ENCODE data around the gene ABHD10.

ABHD10 gene

GRCh38 chr3:111978583-111979433 lies at the start of gene ABHD10:
TSS of gene ABHD10 (plus strand) at chr3:111979026. CDS start at chr3:111979062, 36 bp downstream.
- peak; percentile 92 to 98 for DNase-seq (ENCODE audit: extremely low read depth in 1 of 2, low read depth in 1 of 2)

- DNase-seq (ENCODE audit: extremely low read depth in 1 of 2, low read depth in 1 of 2): no peak
These were observed 49.3 kb upstream of the ABHD10 start for GRCh38 chr3:111929484-111929883.

GRCh38 chr3:111932946-111933345 lies 45.9 kb upstream of the ABHD10 start:
- DNase-seq (ENCODE audit: extremely low read depth in 1 of 2, low read depth in 1 of 2): no peak

- DNase-seq (ENCODE audit: extremely low read depth in 1 of 2, low read depth in 1 of 2): no peak
These were observed 42.5 kb upstream of the ABHD10 start for GRCh38 chr3:111936191-111936841.

GRCh38 chr3:111936967-111937366 lies 41.9 kb upstream of the ABHD10 start:
- DNase-seq (ENCODE audit: extremely low read depth in 1 of 2, low read depth in 1 of 2): no peak

- DNase-seq (ENCODE audit: extremely low read depth in 1 of 2, low read depth in 1 of 2): no peak
These were observed 41.0 kb upstream of the ABHD10 start for GRCh38 chr3:111937871-111938270.

- DNase-seq (ENCODE audit: extremely low read depth in 1 of 2, low read depth in 1 of 2): no peak
These were observed 39.0 kb upstream of the ABHD10 start for GRCh38 chr3:111939873-111940272.

GRCh38 chr3:111943533-111943932 lies 35.3 kb upstream of the ABHD10 start:
- DNase-seq (ENCODE audit: extremely low read depth in 1 of 2, low read depth in 1 of 2): no peak

- no peak for DNase-seq (ENCODE audit: extremely low read depth in 1 of 2, low read depth in 1 of 2)
These were observed 34.5 kb upstream of the ABHD10 start for GRCh38 chr3:111944372-111944771.

GRCh38 chr3:111947231-111947630 lies 31.6 kb upstream of the ABHD10 start:
- no peak for DNase-seq (ENCODE audit: extremely low read depth in 1 of 2, low read depth in 1 of 2)

- no peak for DNase-seq (ENCODE audit: extremely low read depth in 1 of 2, low read depth in 1 of 2)
These were observed 30.0 kb upstream of the ABHD10 start for GRCh38 chr3:111948786-111949185.

GRCh38 chr3:111949712-111950111 lies 29.1 kb upstream of the ABHD10 start:
- DNase-seq (ENCODE audit: extremely low read depth in 1 of 2, low read depth in 1 of 2): no peak

GRCh38 chr3:111951032-111951431 lies 27.8 kb upstream of the ABHD10 start:
- DNase-seq (ENCODE audit: extremely low read depth in 1 of 2, low read depth in 1 of 2): no peak

GRCh38 chr3:111952086-111952485 lies 26.7 kb upstream of the ABHD10 start:
- no peak for DNase-seq (ENCODE audit: extremely low read depth in 1 of 2, low read depth in 1 of 2)

- DNase-seq (ENCODE audit: extremely low read depth in 1 of 2, low read depth in 1 of 2): no peak
These were observed 25.9 kb upstream of the ABHD10 start for GRCh38 chr3:111952866-111953450.

- DNase-seq (ENCODE audit: extremely low read depth in 1 of 2, low read depth in 1 of 2): no peak
These were observed 24.4 kb upstream of the ABHD10 start for GRCh38 chr3:111954228-111954990.

- no peak for DNase-seq (ENCODE audit: extremely low read depth in 1 of 2, low read depth in 1 of 2)
These were observed 22.9 kb upstream of the ABHD10 start for GRCh38 chr3:111955876-111956275.

- no peak for DNase-seq (ENCODE audit: extremely low read depth in 1 of 2, low read depth in 1 of 2)
These were observed 22.4 kb upstream of the ABHD10 start for GRCh38 chr3:111956449-111956848.

GRCh38 chr3:111956995-111957734 lies 21.7 kb upstream of the ABHD10 start:
- no peak for DNase-seq (ENCODE audit: extremely low read depth in 1 of 2, low read depth in 1 of 2)

GRCh38 chr3:111961461-111962164 lies 17.2 kb upstream of the ABHD10 start:
- DNase-seq (ENCODE audit: extremely low read depth in 1 of 2, low read depth in 1 of 2): no peak
